Mesenchymal stem cell (in vitro differentiated cells and primary cell): Measurements from ENCODE around the gene SFTPA1.
"Not testable (repeated sequence)": the region's sequence is repeated elsewhere in the genome, so short reads cannot be mapped to it uniquely, and the experiment has no call there.

Source experiments
- DNase-seq: peaks from one replicate; pipeline ENCODE4 v3.0.0-alpha.2; 2013
- H2AFZ ChIP-seq: one replicate; pipeline ENCODE4 v1.6.1; 2013; ENCODE audit warnings: low read depth, mild to moderate bottlenecking, control low read depth, inconsistent platforms, low read length, moderate library complexity
- H2AK5ac ChIP-seq: 2 replicates; pipeline ENCODE4 v1.6.1; 2013; ENCODE audit warnings: low read length, moderate library complexity, mild to moderate bottlenecking, inconsistent platforms; ENCODE audit not compliant: severe bottlenecking
- H2BK120ac ChIP-seq: one replicate; pipeline ENCODE4 v1.6.1; 2013; ENCODE audit warnings: low read depth, mild to moderate bottlenecking, inconsistent platforms, low read length, moderate library complexity
- H2BK12ac ChIP-seq, 2 experiments: one replicate each; pipeline ENCODE4 v1.6.1; 2013; ENCODE audit warnings: inconsistent platforms in 2 of 2, low read length in 2 of 2, mild to moderate bottlenecking in 2 of 2, moderate library complexity in 2 of 2, control low read depth in 1 of 2
- H2BK15ac ChIP-seq: one replicate; pipeline ENCODE4 v1.6.1; 2013; ENCODE audit warnings: mild to moderate bottlenecking, low read depth, inconsistent platforms; ENCODE audit not compliant: poor library complexity, severe bottlenecking
- H2BK5ac ChIP-seq: 2 replicates; pipeline ENCODE4 v1.6.1; 2013; ENCODE audit warnings: low read depth, mild to moderate bottlenecking, low read length, control low read depth, inconsistent platforms; ENCODE audit not compliant: poor library complexity, severe bottlenecking
- H3K14ac ChIP-seq, 2 experiments: one replicate each; pipeline ENCODE4 v1.6.1; 2013; ENCODE audit warnings: inconsistent platforms in 2 of 2, low read length in 2 of 2, control low read depth in 1 of 2, mild to moderate bottlenecking in 1 of 2, moderate library complexity in 1 of 2
- H3K18ac ChIP-seq, 2 experiments: one replicate each; pipeline ENCODE4 v1.6.1; 2013; ENCODE audit warnings: inconsistent platforms in 2 of 2, low read length in 2 of 2, control low read depth in 1 of 2, low read depth in 1 of 2, mild to moderate bottlenecking in 1 of 2
- H3K23ac ChIP-seq, 2 experiments: one replicate each; pipeline ENCODE4 v1.6.1; 2013; ENCODE audit warnings: inconsistent platforms in 2 of 2, low read length in 2 of 2, mild to moderate bottlenecking in 2 of 2, moderate library complexity in 2 of 2, control low read depth in 1 of 2
- H3K27ac ChIP-seq: 2 replicates; pipeline ENCODE4 v1.5.1; 2013; ENCODE audit warnings: mild to moderate bottlenecking, moderate library complexity, low read length, control low read depth, inconsistent platforms; ENCODE audit not compliant: poor library complexity, severe bottlenecking
- H3K27me3 ChIP-seq, 2 experiments: 2 replicates each; pipeline versions ENCODE4 v1.6.1 to v1.7.0; 2013; ENCODE audit warnings: low read length in 2 of 2, mild to moderate bottlenecking in 2 of 2, moderate library complexity in 2 of 2, control low read depth in 1 of 2, inconsistent platforms in 1 of 2; ENCODE audit not compliant: control insufficient read depth in 1 of 2, insufficient read depth in 1 of 2
- H3K36me3 ChIP-seq, 2 experiments: 2 replicates each; pipeline versions ENCODE4 v1.6.1 to v1.7.0; 2013; ENCODE audit warnings: low read length in 2 of 2, control low read depth in 1 of 2, inconsistent platforms in 1 of 2, low read depth in 1 of 2, mild to moderate bottlenecking in 1 of 2; ENCODE audit not compliant: insufficient read depth in 2 of 2, control insufficient read depth in 1 of 2
- H3K4ac ChIP-seq, 2 experiments: one replicate each; pipeline ENCODE4 v1.6.1; 2013; ENCODE audit warnings: inconsistent platforms in 2 of 2, low read length in 2 of 2, mild to moderate bottlenecking in 2 of 2, moderate library complexity in 2 of 2, control low read depth in 1 of 2, low read depth in 1 of 2
- H3K4me1 ChIP-seq: 2 replicates; pipeline ENCODE4 v1.6.1; 2013; ENCODE audit warnings: low read depth, low read length, control low read depth; ENCODE audit not compliant: control insufficient read depth, insufficient read depth
- H3K4me2 ChIP-seq: 2 replicates; pipeline ENCODE4 v1.6.1; 2013; ENCODE audit warnings: low read length, mild to moderate bottlenecking, inconsistent platforms; ENCODE audit not compliant: poor library complexity, severe bottlenecking
- H3K4me3 ChIP-seq, 2 experiments: 2 replicates each; pipeline versions ENCODE4 v1.5.1 to v1.7.0; 2013; ENCODE audit warnings: low read length in 2 of 2, mild to moderate bottlenecking in 2 of 2, control low read depth in 1 of 2, low read depth in 1 of 2; ENCODE audit not compliant: insufficient read depth in 1 of 2
- H3K79me1 ChIP-seq: replicated peaks from 2 replicates; pipeline ENCODE4 v1.6.1; 2013; ENCODE audit warnings: mild to moderate bottlenecking, control low read depth, low read length, inconsistent platforms; ENCODE audit not compliant: poor library complexity, severe bottlenecking
- H3K9ac ChIP-seq: 2 replicates; pipeline ENCODE4 v1.7.0; 2013; ENCODE audit warnings: mild to moderate bottlenecking, low read length, moderate library complexity
- H3K9me3 ChIP-seq: 2 replicates; pipeline ENCODE4 v1.7.0; 2013; ENCODE audit warnings: mild to moderate bottlenecking, low read length; ENCODE audit not compliant: control insufficient read depth
- H4K8ac ChIP-seq: one replicate; pipeline ENCODE4 v1.6.1; 2013; ENCODE audit warnings: inconsistent platforms, mild to moderate bottlenecking, low read length, moderate library complexity
- H4K91ac ChIP-seq: one replicate; pipeline ENCODE4 v1.6.1; 2013; ENCODE audit warnings: mild to moderate bottlenecking, low read length, inconsistent platforms
- WGBS: methylation state at CpG from one replicate; pipeline ENCODE4 v1.1.7; 2013; ENCODE audit warnings: mixed read lengths; 5-methylcytosine and 5-hydroxymethylcytosine counted together

Gene SFTPA1

GRCh38 chr10:79616164-79616563 is 5.4 kb downstream of the SFTPA1 start:
- no peaks in the 10 kb centered on the region for H3K79me1 ChIP-seq
- H3K14ac ChIP-seq = no peak overlapping the region
- H3K27me3 ChIP-seq = peaks cover 5 to 8% of the 10 kb centered on the region in 2 experiments
- H3K9ac ChIP-seq = no peak overlapping the region
- no peak for DNase-seq
- H2AK5ac ChIP-seq = no peak overlapping the region
- no CpG with 5 or more reads among the region's 1 CpG for whole genome bisulfite sequencing
- H3K4ac ChIP-seq = no peak overlapping the region
- peaks cover 9% of the 10 kb centered on the region for H3K9me3 ChIP-seq
- H3K27ac ChIP-seq = no peak overlapping the region
- H2BK15ac ChIP-seq = no peak overlapping the region
- H2BK120ac ChIP-seq = no peak overlapping the region
- no peaks in the 10 kb centered on the region for H3K36me3 ChIP-seq
- no peak overlapping the region for H4K91ac ChIP-seq
- no peak overlapping the region for H4K8ac ChIP-seq
- no peak overlapping the region for H2BK12ac ChIP-seq
- H3K4me1 ChIP-seq = no peaks in the 10 kb centered on the region
- H3K4me2 ChIP-seq = no peak overlapping the region
- no peak overlapping the region for H3K18ac ChIP-seq
- H2BK5ac ChIP-seq = no peak overlapping the region
- no peak overlapping the region for H3K23ac ChIP-seq
- H3K4me3 ChIP-seq = no peak overlapping the region
- no peak overlapping the region for H2AFZ ChIP-seq

GRCh38 chr10:79623663-79624062 is 12.9 kb downstream of the SFTPA1 start:
- H3K9ac ChIP-seq, H3K4me1 ChIP-seq, H2AFZ ChIP-seq, H4K8ac ChIP-seq, H2BK15ac ChIP-seq, H2AK5ac ChIP-seq, H3K4me3 ChIP-seq, H2BK12ac ChIP-seq, H3K18ac ChIP-seq, H3K79me1 ChIP-seq, H2BK5ac ChIP-seq, H4K91ac ChIP-seq, H3K27ac ChIP-seq, H3K36me3 ChIP-seq, H3K9me3 ChIP-seq, H3K23ac ChIP-seq, H3K14ac ChIP-seq, H3K4me2 ChIP-seq, H2BK120ac ChIP-seq, DNase-seq, H3K4ac ChIP-seq: not testable (repeated sequence)
- peaks cover 5 to 12% of the 10 kb centered on the region in 2 experiments for H3K27me3 ChIP-seq

DNA sequence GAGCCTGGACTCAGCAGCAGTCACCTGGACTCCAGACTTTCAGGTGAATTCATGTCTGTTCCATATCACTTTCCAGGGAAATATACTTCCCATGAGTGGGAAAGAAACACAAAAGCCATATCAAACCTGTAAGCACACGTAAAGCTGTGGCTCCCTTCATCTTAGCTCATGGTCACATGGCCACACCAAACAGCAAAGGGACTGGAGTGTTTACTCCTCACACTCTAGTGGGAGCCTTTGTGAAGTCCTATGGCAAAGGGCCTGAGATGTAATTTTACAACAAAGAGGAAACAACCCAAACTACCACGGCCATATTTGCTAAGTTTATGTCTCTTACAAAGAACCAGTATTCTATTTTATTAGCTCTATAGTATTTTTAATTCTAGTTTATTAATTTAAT is 16.3 kb downstream of the SFTPA1 start:
- Histone ChIP-seq H2AFZ (no peak overlapping the region), H3K4me1 (no peaks in the 10 kb centered on the region), H3K9me3 (peaks cover 7% of the 10 kb centered on the region), H2AK5ac (no peak overlapping the region), H3K18ac (no peak overlapping the region), H3K4ac (no peak overlapping the region), H3K27me3 (peaks cover 5 to 20% of the 10 kb centered on the region in 2 experiments), H3K27ac (no peak overlapping the region), H3K79me1 (no peaks in the 10 kb centered on the region), H2BK120ac (no peak overlapping the region), H2BK15ac (no peak overlapping the region), H3K23ac (peak overlapping the region in 1 of 2 experiments; percentile 9), H3K4me3 (no peak overlapping the region), H2BK5ac (no peak overlapping the region), H3K9ac (no peak overlapping the region), H3K36me3 (no peaks in the 10 kb centered on the region), H4K8ac (no peak overlapping the region), H3K4me2 (no peak overlapping the region), H3K14ac (no peak overlapping the region), H2BK12ac (no peak overlapping the region), H4K91ac (no peak overlapping the region)
- no peak for DNase-seq
- WGBS = 55% methylated on average over 1 of the region's 2 CpGs

DNA sequence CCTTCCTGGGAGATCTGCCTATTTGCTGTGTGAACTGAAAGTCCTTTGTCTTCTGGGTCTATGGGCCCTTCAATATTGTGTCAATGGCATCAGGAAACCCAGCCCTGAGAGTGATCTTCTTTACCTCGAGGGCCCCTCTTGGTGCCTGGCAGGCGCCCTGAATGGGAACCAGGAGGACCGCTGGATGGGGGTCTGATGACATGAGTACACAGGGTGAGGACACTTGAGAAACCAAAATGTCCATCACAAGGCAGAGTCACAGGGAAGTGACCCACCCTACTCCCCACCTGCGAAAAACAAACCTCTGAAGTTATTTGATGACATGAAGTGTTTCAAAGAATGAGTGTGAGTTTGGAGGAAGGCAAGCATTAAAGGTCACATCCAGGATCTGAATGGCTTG is 17.3 kb downstream of the SFTPA1 start:
- WGBS = 100% methylated on average over 3 of the region's 4 CpGs
- H3K4me2 ChIP-seq = no peak overlapping the region
- no peak overlapping the region for H2BK15ac ChIP-seq
- peaks cover 7% of the 10 kb centered on the region for H3K9me3 ChIP-seq
- H2BK12ac ChIP-seq = no peak overlapping the region
- no peak overlapping the region for H3K27ac ChIP-seq
- no peak overlapping the region for H3K18ac ChIP-seq
- H3K9ac ChIP-seq = no peak overlapping the region
- H3K23ac ChIP-seq = no peak overlapping the region
- H2AFZ ChIP-seq = no peak overlapping the region
- H3K4me3 ChIP-seq = no peak overlapping the region
- no peak overlapping the region for H3K4ac ChIP-seq
- H3K36me3 ChIP-seq = no peaks in the 10 kb centered on the region
- H3K4me1 ChIP-seq = no peaks in the 10 kb centered on the region
- H4K91ac ChIP-seq = no peak overlapping the region
- no peak overlapping the region for H4K8ac ChIP-seq
- H3K27me3 ChIP-seq = peaks cover 5 to 20% of the 10 kb centered on the region in 2 experiments
- no peak overlapping the region for H2BK5ac ChIP-seq
- H2BK120ac ChIP-seq = no peak overlapping the region
- DNase-seq = no peak
- no peak overlapping the region for H2AK5ac ChIP-seq
- no peaks in the 10 kb centered on the region for H3K79me1 ChIP-seq
- no peak overlapping the region for H3K14ac ChIP-seq
